Type B pancreatic cell (in vitro differentiated cells): ENCODE results near the gene CMTM4. TPM values are rescaled to one million over a fixed set of nuclear protein-coding genes. Genes with fewer than 3 reads are reported as not detected.
A peak's percentile ranks its signal among the peaks of the same experiment; 100 is the strongest.

ENCODE experiments used
- DNase-seq: peaks from one replicate; pipeline ENCODE4 v3.0.0; 2021; ENCODE audit warnings: mixed read lengths; ENCODE audit not compliant: unreplicated experiment; ENCODE audit errors: extremely low spot score
- H3K27ac Mint-ChIP-seq: 2 replicates; pipeline ENCODE4 v1.8.0; 2021; ENCODE audit warnings: mild to moderate bottlenecking, mixed read lengths
- H3K27me3 Mint-ChIP-seq: 2 replicates; pipeline ENCODE4 v1.8.0; 2021; ENCODE audit warnings: mixed read lengths
- H3K36me3 Mint-ChIP-seq: 2 replicates; pipeline ENCODE4 v1.8.0; 2021; ENCODE audit warnings: mixed read lengths
- H3K4me1 Mint-ChIP-seq: one replicate; pipeline ENCODE4 v1.8.0; 2021; ENCODE audit warnings: mixed read lengths; ENCODE audit not compliant: unreplicated experiment
- H3K4me3 Mint-ChIP-seq: 2 replicates; pipeline ENCODE4 v1.8.0; 2021; ENCODE audit warnings: mild to moderate bottlenecking, mixed read lengths
- H3K9me3 Mint-ChIP-seq: 2 replicates; pipeline ENCODE4 v1.8.0; 2021; ENCODE audit warnings: mixed read lengths
- total RNA-seq: library from RNA; stranded (reverse); gene quantifications from 2 replicates; pipeline ENCODE4 v1.2.1, GENCODE V29; 2021; ENCODE audit warnings: low replicate concordance
- TF ChIP-seq, protein P1 (sequence below): fragments of 200-600 bp; sonication (generic); conservative IDR thresholded peaks from 2 replicates; pipeline ENCODE4 v1.5.0; 2021; ENCODE audit warnings: antibody characterized with exemption, mild to moderate bottlenecking

CMTM4 gene
- total RNA-seq, 1 donor from 2014 or later: 64.4 TPM

GRCh38 chr16:66590322-66590721, 106.2 kb downstream of the CMTM4 start:
- Mint-ChIP-seq H3K9me3 (no peaks in the 10 kb centered on the region), H3K27ac (no peak overlapping the region), H3K4me3 (no peak overlapping the region), H3K27me3 (no peaks in the 10 kb centered on the region), H3K36me3 (no peaks in the 10 kb centered on the region), H3K4me1 (peaks cover 4% of the 10 kb centered on the region)
- TF ChIP-seq, protein P1, sequence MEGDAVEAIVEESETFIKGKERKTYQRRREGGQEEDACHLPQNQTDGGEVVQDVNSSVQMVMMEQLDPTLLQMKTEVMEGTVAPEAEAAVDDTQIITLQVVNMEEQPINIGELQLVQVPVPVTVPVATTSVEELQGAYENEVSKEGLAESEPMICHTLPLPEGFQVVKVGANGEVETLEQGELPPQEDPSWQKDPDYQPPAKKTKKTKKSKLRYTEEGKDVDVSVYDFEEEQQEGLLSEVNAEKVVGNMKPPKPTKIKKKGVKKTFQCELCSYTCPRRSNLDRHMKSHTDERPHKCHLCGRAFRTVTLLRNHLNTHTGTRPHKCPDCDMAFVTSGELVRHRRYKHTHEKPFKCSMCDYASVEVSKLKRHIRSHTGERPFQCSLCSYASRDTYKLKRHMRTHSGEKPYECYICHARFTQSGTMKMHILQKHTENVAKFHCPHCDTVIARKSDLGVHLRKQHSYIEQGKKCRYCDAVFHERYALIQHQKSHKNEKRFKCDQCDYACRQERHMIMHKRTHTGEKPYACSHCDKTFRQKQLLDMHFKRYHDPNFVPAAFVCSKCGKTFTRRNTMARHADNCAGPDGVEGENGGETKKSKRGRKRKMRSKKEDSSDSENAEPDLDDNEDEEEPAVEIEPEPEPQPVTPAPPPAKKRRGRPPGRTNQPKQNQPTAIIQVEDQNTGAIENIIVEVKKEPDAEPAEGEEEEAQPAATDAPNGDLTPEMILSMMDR: no peak
- DNase-seq: no peak

DNA sequence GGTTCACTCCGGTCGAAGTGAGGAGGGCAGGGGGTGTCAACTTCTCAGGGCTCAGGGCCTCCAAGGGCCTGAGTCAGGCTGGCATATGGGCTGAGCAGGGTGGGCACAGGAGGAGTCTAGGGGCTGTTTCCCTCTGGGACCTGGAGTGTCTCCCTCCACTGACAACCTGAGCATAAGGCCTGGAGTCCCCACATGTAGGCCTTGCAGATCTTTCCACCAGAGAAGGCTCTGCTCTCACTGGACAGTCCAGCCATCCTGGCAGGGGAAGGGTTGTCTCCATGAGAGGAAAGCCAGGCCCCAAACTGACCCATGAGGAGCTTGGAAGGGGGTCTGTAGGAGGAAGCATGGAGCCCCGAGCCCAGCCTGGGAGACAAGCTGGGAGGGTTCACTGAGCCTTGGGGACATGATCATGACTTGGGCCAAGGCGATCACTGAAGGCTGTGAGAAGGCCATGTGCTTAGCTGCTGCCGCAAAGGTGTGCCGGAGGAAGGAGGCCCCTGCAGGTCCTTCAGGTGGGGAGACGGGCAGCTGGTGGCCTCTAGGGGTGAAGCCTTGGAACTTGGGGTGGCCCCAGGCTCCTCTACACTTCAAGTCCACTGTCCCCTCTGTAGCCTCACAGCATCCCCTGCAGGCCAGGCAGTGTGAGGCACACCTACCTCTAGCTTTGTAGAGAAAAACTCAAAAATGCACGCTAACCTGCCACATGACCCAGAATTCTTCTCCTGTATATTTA, 107.4 kb downstream of the CMTM4 start:
- no peak overlapping the region for H3K4me3 Mint-ChIP-seq
- TF ChIP-seq, protein P1: peak; percentile 49
- H3K36me3 Mint-ChIP-seq: no peaks in the 10 kb centered on the region
- DNase-seq: no peak
- peaks cover 4% of the 10 kb centered on the region for H3K4me1 Mint-ChIP-seq
- H3K27me3 Mint-ChIP-seq: no peaks in the 10 kb centered on the region
- no peaks in the 10 kb centered on the region for H3K9me3 Mint-ChIP-seq
- no peak overlapping the region for H3K27ac Mint-ChIP-seq

- Mint-ChIP-seq H3K4me3 (no peak overlapping the region), H3K27ac (no peak overlapping the region), H3K36me3 (no peaks in the 10 kb centered on the region), H3K4me1 (peaks cover 4% of the 10 kb centered on the region), H3K9me3 (no peaks in the 10 kb centered on the region), H3K27me3 (no peaks in the 10 kb centered on the region)
- no peak for DNase-seq
- TF ChIP-seq, protein P1: no peak
These were observed 108.5 kb downstream of the CMTM4 start for GRCh38 chr16:66587881-66588600.

DNA sequence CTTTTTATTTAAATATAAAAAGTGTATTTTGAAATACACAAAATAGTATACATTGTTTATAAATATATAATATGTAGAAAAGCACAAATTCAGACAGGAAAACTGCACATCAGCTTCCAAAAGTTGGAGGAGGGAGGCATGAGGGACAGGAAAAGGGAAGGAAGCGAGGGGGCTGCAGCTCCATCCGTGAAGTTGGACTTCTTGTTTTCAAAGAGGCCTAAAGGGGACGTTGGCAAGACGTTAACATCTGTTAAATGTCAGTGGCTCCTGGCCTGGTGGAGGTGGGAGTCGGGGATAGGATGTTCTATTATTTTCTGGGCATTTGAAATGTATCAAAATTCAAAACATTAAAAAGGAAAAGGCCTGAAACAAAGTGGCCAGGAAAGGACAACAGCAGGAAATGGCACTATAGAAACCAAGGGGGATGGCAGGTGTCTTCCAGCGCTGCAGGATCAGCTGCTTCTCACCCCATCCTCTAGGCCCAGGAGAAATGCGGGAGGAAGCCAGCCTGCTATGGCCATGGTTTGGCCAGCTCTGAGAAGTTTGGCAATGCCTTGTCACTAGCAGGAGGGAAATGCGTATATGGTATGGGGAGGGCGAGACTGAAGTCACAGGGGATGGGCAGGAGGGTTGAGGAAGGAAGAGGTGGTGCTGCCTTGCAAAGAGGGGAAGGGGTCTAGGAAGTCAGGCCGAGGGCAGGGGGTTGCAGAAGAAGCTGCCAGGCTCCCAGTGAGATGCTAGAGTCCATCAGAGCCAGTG, 110.9 kb downstream of the CMTM4 start:
- peak overlapping the region; percentile 39 for H3K27ac Mint-ChIP-seq
- no peak overlapping the region for H3K4me3 Mint-ChIP-seq
- TF ChIP-seq, protein P1: no peak
- no peaks in the 10 kb centered on the region for H3K36me3 Mint-ChIP-seq
- H3K4me1 Mint-ChIP-seq: peaks cover 14% of the 10 kb centered on the region
- no peaks in the 10 kb centered on the region for H3K27me3 Mint-ChIP-seq
- no peaks in the 10 kb centered on the region for H3K9me3 Mint-ChIP-seq
- no peak for DNase-seq

GRCh38 chr16:66581246-66581952, 115.1 kb downstream of the CMTM4 start:
- no peak for DNase-seq
- Mint-ChIP-seq H3K27ac (no peak overlapping the region), H3K36me3 (peaks cover 6% of the 10 kb centered on the region), H3K4me3 (no peak overlapping the region), H3K4me1 (peaks cover 14% of the 10 kb centered on the region), H3K27me3 (peaks cover 20% of the 10 kb centered on the region), H3K9me3 (no peaks in the 10 kb centered on the region)
- TF ChIP-seq, protein P1: no peak
